DND-41 (cell line): Measurements from ENCODE around the gene LYAR.

ENCODE experiments used
- CTCF ChIP-seq: IDR thresholded peaks from 2 replicates; pipeline ENCODE4 v1.5.1; 2012; ENCODE audit warnings: borderline replicate concordance, low read length, moderate library complexity, mild to moderate bottlenecking; ENCODE audit not compliant: poor library complexity, severe bottlenecking; ENCODE audit errors: extremely low read depth
- EZH2 ChIP-seq: IDR thresholded peaks from 3 replicates; pipeline ENCODE4 v1.6.1; 2012; ENCODE audit warnings: borderline replicate concordance, low read depth, mild to moderate bottlenecking, moderate library complexity, low read length, inconsistent platforms; ENCODE audit not compliant: severe bottlenecking

GRCh38 chr4:4274226-4274625, 15.7 kb downstream of the LYAR start:
- TF ChIP-seq CTCF (no peak), EZH2 (no peak)
